K562 (cell line): ENCODE data around the gene RCE1. TPM values are rescaled to one million over a fixed set of nuclear protein-coding genes. Genes with fewer than 3 reads are reported as not detected.
A peak's percentile ranks its signal among the peaks of the same experiment; 100 is the strongest.

Experiments used
- GTF3C2 ChIP-seq: IDR thresholded peaks from 3 replicates; pipeline ENCODE4 v1.6.1; 2011; ENCODE audit warnings: borderline replicate concordance, mild to moderate bottlenecking, moderate library complexity; ENCODE audit not compliant: insufficient read length; ENCODE audit errors: extremely low read depth
- LCOR ChIP-seq: sonication (generic); formaldehyde crosslinking; IDR thresholded peaks from 2 replicates; pipeline ENCODE4 v1.8.0; 2022; ENCODE audit warnings: mild to moderate bottlenecking, missing genetic modification reagents
- ZNF165 ChIP-seq: fragments of 250-450 bp; sonication (Bioruptor Pico); IDR thresholded peaks from 2 replicates; pipeline ENCODE4 v1.4.0; 2020; ENCODE audit warnings: borderline replicate concordance
- polyA plus RNA-seq, 8 experiments: library from polyadenylated mRNA; depleted of rRNA in 4 of 8; stranded (reverse) in 5 of 8; unstranded in 3 of 8; fragments of >200 nt; fragmentation: Nextera tagmentation in 2 of 8; fragmentation: Illumina TruSeq in 1 of 8; extraction: Ambion mirVana in 2 of 8; extraction: Trizol in 1 of 8; gene quantifications; 2 replicates each; pipeline versions ENCODE4 v1.2.1 to v1.2.3, GENCODE V29; 2011 to 2014; ENCODE audit warnings: inconsistent platforms in 1 of 8, missing spikeins in 1 of 8
- total RNA-seq, 7 experiments: library from RNA; depleted of rRNA in 6 of 7; stranded (reverse); fragments of >200 nt in 6 of 7; fragmentation: Illumina TruSeq in 2 of 7; extraction: Trizol in 2 of 7; gene quantifications; 2 replicates each; pipeline versions ENCODE4 v1.2.1 to v1.2.3, GENCODE V29; 2011 to 2021; ENCODE audit warnings: low replicate concordance in 1 of 7
- TF ChIP-seq, protein P1 (sequence below): sonication (generic); formaldehyde crosslinking; IDR thresholded peaks from 2 replicates; pipeline ENCODE4 v1.8.0; 2023; ENCODE audit warnings: missing genetic modification reagents, mild to moderate bottlenecking, borderline replicate concordance
- TF ChIP-seq, protein P2 (sequence below): sonication (generic); formaldehyde crosslinking; IDR thresholded peaks from 2 replicates; pipeline ENCODE4 v1.4.0; 2020; ENCODE audit warnings: mild to moderate bottlenecking, missing genetic modification reagents
- TF ChIP-seq, protein P3 (sequence below): fragments of 450-650 bp; IDR thresholded peaks from 2 replicates; pipeline ENCODE4 v1.6.1; 2016; ENCODE audit warnings: low read depth

Gene RCE1
- total and polyA plus RNA-seq, 9 of the 15 experiments (the other 6 are each of a cell fraction or from before 2014, with no cell fraction given) = 0.75 to 41.5 (median 15.1) TPM

DNA sequence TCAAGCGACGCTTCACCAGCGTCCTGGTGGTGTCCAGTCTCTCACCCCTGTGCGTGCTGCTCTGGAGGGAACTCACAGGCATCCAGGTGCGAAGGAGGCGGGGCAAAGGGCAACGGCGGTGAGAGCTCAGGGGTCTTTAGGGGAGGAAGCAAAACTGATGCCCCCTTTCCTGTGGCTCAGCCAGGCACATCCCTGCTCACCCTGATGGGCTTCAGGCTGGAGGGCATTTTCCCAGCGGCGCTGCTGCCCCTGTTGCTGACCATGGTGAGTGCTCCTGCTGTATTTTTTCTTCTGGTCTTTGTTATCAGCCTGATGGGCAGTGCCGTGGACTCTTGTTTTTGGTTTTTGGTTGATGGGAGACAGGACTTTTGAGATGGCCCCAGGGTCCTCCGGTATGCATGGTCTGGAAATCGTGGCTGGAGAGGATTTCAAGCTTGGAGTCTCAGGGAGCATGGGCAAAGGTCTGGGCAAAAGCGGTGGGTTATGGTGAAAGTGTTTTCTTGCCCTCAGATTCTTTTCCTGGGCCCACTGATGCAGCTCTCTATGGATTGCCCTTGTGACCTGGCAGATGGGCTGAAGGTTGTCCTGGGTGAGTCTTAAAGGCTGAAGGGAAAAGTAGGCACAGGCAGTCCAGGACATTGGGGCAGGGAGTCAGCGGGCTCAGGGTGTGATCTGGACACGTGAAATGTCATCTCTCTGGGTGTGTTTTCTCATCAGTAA lies 695 bp downstream of the RCE1 start (continued):
- TF ChIP-seq GTF3C2 = no peak
- TF ChIP-seq, protein P1, sequence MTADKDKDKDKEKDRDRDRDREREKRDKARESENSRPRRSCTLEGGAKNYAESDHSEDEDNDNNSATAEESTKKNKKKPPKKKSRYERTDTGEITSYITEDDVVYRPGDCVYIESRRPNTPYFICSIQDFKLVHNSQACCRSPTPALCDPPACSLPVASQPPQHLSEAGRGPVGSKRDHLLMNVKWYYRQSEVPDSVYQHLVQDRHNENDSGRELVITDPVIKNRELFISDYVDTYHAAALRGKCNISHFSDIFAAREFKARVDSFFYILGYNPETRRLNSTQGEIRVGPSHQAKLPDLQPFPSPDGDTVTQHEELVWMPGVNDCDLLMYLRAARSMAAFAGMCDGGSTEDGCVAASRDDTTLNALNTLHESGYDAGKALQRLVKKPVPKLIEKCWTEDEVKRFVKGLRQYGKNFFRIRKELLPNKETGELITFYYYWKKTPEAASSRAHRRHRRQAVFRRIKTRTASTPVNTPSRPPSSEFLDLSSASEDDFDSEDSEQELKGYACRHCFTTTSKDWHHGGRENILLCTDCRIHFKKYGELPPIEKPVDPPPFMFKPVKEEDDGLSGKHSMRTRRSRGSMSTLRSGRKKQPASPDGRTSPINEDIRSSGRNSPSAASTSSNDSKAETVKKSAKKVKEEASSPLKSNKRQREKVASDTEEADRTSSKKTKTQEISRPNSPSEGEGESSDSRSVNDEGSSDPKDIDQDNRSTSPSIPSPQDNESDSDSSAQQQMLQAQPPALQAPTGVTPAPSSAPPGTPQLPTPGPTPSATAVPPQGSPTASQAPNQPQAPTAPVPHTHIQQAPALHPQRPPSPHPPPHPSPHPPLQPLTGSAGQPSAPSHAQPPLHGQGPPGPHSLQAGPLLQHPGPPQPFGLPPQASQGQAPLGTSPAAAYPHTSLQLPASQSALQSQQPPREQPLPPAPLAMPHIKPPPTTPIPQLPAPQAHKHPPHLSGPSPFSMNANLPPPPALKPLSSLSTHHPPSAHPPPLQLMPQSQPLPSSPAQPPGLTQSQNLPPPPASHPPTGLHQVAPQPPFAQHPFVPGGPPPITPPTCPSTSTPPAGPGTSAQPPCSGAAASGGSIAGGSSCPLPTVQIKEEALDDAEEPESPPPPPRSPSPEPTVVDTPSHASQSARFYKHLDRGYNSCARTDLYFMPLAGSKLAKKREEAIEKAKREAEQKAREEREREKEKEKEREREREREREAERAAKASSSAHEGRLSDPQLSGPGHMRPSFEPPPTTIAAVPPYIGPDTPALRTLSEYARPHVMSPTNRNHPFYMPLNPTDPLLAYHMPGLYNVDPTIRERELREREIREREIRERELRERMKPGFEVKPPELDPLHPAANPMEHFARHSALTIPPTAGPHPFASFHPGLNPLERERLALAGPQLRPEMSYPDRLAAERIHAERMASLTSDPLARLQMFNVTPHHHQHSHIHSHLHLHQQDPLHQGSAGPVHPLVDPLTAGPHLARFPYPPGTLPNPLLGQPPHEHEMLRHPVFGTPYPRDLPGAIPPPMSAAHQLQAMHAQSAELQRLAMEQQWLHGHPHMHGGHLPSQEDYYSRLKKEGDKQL (CRISPR knock-in tag) = peak; percentile 67; the same call in 1 of the 2 replicates
- no peak for TF ChIP-seq ZNF165 (CRISPR knock-in tag)
- TF ChIP-seq LCOR (CRISPR knock-in tag) = peak; percentile 4; the same call in 1 of the 2 replicates
- TF ChIP-seq, protein P2, sequence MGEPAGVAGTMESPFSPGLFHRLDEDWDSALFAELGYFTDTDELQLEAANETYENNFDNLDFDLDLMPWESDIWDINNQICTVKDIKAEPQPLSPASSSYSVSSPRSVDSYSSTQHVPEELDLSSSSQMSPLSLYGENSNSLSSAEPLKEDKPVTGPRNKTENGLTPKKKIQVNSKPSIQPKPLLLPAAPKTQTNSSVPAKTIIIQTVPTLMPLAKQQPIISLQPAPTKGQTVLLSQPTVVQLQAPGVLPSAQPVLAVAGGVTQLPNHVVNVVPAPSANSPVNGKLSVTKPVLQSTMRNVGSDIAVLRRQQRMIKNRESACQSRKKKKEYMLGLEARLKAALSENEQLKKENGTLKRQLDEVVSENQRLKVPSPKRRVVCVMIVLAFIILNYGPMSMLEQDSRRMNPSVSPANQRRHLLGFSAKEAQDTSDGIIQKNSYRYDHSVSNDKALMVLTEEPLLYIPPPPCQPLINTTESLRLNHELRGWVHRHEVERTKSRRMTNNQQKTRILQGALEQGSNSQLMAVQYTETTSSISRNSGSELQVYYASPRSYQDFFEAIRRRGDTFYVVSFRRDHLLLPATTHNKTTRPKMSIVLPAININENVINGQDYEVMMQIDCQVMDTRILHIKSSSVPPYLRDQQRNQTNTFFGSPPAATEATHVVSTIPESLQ (CRISPR knock-in tag) = no peak
- TF ChIP-seq, protein P3, sequence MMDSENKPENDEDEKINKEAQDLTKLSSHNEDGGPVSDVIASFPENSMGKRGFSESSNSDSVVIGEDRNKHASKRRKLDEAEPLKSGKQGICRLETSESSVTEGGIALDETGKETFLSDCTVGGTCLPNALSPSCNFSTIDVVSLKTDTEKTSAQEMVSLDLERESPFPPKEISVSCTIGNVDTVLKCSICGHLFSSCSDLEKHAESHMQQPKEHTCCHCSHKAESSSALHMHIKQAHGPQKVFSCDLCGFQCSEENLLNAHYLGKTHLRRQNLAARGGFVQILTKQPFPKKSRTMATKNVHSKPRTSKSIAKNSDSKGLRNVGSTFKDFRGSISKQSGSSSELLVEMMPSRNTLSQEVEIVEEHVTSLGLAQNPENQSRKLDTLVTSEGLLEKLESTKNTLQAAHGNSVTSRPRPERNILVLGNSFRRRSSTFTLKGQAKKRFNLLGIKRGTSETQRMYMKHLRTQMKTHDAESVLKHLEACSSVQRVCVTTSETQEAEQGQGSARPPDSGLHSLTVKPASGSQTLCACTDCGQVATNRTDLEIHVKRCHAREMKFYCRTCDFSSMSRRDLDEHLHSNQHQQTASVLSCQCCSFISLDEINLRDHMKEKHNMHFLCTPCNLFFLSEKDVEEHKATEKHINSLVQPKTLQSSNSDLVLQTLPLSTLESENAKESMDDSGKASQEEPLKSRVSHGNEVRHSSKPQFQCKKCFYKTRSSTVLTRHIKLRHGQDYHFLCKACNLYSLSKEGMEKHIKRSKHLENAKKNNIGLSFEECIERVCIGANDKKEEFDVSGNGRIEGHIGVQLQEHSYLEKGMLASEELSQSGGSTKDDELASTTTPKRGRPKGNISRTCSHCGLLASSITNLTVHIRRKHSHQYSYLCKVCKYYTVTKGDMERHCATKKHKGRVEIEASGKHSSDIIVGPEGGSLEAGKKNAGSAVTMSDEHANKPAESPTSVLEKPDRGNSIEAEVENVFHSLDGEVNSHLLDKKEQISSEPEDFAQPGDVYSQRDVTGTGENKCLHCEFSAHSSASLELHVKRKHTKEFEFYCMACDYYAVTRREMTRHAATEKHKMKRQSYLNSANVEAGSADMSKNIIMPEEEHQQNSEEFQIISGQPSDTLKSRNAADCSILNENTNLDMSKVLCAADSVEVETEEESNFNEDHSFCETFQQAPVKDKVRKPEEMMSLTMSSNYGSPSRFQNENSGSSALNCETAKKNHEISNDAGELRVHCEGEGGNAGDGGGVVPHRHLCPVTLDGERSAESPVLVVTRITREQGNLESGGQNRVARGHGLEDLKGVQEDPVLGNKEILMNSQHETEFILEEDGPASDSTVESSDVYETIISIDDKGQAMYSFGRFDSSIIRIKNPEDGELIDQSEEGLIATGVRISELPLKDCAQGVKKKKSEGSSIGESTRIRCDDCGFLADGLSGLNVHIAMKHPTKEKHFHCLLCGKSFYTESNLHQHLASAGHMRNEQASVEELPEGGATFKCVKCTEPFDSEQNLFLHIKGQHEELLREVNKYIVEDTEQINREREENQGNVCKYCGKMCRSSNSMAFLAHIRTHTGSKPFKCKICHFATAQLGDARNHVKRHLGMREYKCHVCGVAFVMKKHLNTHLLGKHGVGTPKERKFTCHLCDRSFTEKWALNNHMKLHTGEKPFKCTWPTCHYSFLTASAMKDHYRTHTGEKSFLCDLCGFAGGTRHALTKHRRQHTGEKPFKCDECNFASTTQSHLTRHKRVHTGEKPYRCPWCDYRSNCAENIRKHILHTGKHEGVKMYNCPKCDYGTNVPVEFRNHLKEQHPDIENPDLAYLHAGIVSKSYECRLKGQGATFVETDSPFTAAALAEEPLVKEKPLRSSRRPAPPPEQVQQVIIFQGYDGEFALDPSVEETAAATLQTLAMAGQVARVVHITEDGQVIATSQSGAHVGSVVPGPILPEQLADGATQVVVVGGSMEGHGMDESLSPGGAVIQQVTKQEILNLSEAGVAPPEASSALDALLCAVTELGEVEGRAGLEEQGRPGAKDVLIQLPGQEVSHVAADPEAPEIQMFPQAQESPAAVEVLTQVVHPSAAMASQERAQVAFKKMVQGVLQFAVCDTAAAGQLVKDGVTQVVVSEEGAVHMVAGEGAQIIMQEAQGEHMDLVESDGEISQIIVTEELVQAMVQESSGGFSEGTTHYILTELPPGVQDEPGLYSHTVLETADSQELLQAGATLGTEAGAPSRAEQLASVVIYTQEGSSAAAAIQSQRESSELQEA = no peak
